Measurements from ENCODE around the gene DEFB126. TPM values are rescaled to one million over a fixed set of nuclear protein-coding genes. Genes with fewer than 3 reads are reported as not detected.
"Not testable (repeated sequence)": the region's sequence is repeated elsewhere in the genome, so short reads cannot be mapped to it uniquely, and the experiment has no call there.

DEFB126 gene, protein sequence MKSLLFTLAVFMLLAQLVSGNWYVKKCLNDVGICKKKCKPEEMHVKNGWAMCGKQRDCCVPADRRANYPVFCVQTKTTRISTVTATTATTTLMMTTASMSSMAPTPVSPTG
- total RNA-seq (not detected), polyA plus RNA-seq (not detected)

DNA sequence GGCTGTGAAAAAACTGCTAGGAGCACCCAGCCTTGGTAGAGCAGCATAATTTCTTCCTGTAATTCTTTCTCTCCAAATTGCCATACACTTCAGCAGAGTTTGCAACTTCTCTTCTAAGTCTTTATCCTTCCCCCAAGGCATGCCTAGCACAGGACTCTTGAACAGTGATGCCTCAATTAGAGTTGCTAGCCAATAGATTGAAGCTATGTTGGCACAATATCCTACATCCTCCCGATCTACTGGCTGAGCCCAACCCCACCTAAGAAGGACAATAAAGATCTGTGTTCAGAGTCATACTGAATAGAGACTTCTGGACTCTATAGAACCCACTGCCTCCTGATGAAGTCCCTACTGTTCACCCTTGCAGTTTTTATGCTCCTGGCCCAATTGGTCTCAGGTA lies at the start of gene DEFB126:
Gene DEFB126 (plus strand): TSS at position 301 of the 400 bp plus-strand sequence. CDS start 39 bp downstream, at position 340.
- no peak for DNase-seq (ENCODE audit: extremely low spot score)
- Histone ChIP-seq H3K4me3 (ENCODE audit: low read depth, low read length) (no peak within 1 kb of the TSS), H3K4me1 (ENCODE audit: insufficient read depth) (no peaks in the 10 kb centered on the region), H3K36me3 (ENCODE audit: insufficient read depth) (no peaks in the 10 kb centered on the region), H3K27ac (ENCODE audit: low read depth) (no peak within 1 kb of the TSS)
- 43% methylated on average over 1 of the region's 1 CpG for WGBS

- Histone ChIP-seq H3K4me3 (ENCODE audit: low read depth, low read length) (no peak overlapping the region), H3K4me1 (ENCODE audit: insufficient read depth) (no peaks in the 10 kb centered on the region), H3K36me3 (ENCODE audit: insufficient read depth) (no peaks in the 10 kb centered on the region), H3K27ac (ENCODE audit: low read depth) (no peak overlapping the region)
- DNase-seq (ENCODE audit: extremely low spot score), result no peak
These were observed 48.7 kb upstream of the DEFB126 start for GRCh38 chr20:93641-94040.

DNA sequence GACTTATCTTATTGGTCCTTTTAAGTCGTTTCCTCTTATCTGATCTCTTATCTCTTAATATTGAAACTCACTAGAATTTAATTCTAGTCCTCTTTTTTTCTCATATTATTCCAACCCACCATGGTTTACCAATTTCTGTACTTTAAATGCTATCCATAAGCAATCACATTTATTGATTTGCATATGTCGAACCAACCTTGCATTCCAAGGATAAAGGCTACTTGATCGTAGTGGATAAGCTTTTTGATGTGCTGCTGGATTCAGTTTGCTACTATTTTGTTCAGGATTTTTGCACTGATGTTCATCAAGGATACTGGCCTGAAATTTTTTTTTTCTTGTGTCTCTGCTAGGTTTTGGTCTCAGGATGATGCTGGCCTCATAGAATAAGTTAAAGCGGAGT lies 47.2 kb upstream of the DEFB126 start:
- H3K4me3 ChIP-seq (ENCODE audit: low read depth, low read length), result no peak overlapping the region
- no peaks in the 10 kb centered on the region for H3K4me1 ChIP-seq (ENCODE audit: insufficient read depth)
- WGBS, result 76% methylated on average over 4 of the region's 4 CpGs
- no peak for DNase-seq (ENCODE audit: extremely low spot score)
- no peak overlapping the region for H3K27ac ChIP-seq (ENCODE audit: low read depth)
- no peaks in the 10 kb centered on the region for H3K36me3 ChIP-seq (ENCODE audit: insufficient read depth)

DNA sequence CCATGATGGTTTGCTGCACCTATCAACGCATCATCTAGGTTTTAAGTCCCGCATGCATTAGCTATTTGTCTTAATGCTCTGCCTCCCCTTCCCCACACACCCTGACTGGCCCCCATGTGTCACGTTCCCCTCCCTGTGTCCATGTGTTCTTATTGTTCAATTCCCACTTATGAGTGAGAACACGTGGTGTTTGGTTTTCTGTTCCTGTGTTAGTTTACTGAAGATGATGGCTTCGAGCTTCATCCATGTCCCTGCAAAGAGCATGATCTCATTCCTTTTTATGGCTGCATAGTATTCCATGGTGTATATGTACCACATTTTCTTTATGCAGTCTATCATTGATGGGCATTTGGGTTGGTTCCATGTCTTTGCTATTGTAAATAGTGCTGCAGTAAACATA lies 44.7 kb upstream of the DEFB126 start:
- 76% methylated on average over 5 of the region's 5 CpGs for WGBS
- H3K4me1 ChIP-seq (ENCODE audit: insufficient read depth); H3K27ac ChIP-seq (ENCODE audit: low read depth); H3K36me3 ChIP-seq (ENCODE audit: insufficient read depth); DNase-seq (ENCODE audit: extremely low spot score); H3K4me3 ChIP-seq (ENCODE audit: low read depth, low read length): not testable (repeated sequence)

DNA sequence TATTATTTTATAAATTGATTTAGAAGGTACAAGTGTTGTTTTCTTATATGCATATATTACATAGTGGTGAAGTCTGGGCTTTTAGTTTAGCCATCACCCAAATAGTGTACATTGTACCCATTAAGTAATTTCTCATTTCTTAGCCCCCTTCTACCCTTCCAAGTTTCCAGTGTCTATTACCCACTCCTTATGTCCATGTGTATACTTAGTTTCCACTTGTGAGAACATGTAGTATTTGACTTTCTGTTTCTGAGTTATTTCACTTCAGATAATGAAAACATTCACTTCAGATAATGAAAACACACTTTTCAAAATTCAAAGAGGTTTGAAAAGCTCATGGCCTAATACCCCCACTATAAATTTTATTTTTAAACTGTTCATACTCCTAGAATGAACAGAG lies 40.4 kb upstream of the DEFB126 start:
- no peaks in the 10 kb centered on the region for H3K36me3 ChIP-seq (ENCODE audit: insufficient read depth)
- no peaks in the 10 kb centered on the region for H3K4me1 ChIP-seq (ENCODE audit: insufficient read depth)
- H3K27ac ChIP-seq (ENCODE audit: low read depth), result no peak overlapping the region
- H3K4me3 ChIP-seq (ENCODE audit: low read depth, low read length), result no peak overlapping the region
- no peak for DNase-seq (ENCODE audit: extremely low spot score)

DNA sequence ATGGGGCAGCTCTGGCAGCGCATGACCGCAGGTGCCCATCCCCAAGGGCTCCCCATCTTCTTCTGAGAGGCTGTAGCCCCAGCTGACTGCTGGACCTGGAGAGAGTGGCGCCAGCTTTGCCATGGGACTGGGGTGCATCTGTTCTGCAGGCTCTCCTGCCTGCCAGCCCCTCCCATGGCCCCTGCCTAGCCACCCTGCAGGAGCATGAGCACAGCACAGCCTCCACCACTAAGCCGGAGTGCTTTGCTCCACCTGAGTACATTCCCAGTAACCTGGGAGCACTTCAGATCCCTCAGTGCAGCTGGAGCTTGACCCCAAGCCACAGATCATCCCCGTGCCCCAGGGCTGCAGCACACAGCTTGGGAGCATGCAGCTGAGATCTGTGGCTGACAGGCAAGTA lies 38.9 kb upstream of the DEFB126 start:
- H3K27ac ChIP-seq (ENCODE audit: low read depth), result no peak overlapping the region
- no peak for DNase-seq (ENCODE audit: extremely low spot score)
- no peak overlapping the region for H3K4me3 ChIP-seq (ENCODE audit: low read depth, low read length)
- no peaks in the 10 kb centered on the region for H3K4me1 ChIP-seq (ENCODE audit: insufficient read depth)
- WGBS, result 83% methylated on average over 5 of the region's 5 CpGs
- H3K36me3 ChIP-seq (ENCODE audit: insufficient read depth), result no peaks in the 10 kb centered on the region

DNA sequence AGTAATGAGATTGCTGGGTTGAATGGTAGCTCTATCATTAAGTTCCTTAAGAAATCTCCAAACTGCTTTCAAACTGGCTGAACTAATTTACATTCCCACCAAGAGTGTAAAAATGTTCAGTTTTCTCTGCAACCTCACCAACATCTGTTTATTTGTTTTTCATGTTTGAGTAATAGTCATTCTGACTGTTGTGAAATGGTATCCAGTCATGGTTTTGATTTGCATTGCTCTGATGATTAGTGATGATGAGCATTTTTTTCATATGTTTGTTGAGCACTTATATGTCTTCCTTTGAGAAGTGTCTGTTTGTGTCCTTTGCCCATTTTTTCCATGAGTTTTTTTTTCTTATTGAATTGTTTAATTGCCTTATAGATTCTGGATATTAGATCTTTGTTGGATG lies 30.0 kb upstream of the DEFB126 start:
- no peak overlapping the region for H3K27ac ChIP-seq (ENCODE audit: low read depth)
- no peak for DNase-seq (ENCODE audit: extremely low spot score)
- no peak overlapping the region for H3K4me3 ChIP-seq (ENCODE audit: low read depth, low read length)
- H3K36me3 ChIP-seq (ENCODE audit: insufficient read depth), result no peaks in the 10 kb centered on the region
- H3K4me1 ChIP-seq (ENCODE audit: insufficient read depth), result no peaks in the 10 kb centered on the region

- Histone ChIP-seq H3K4me3 (ENCODE audit: low read depth, low read length) (no peak overlapping the region), H3K36me3 (ENCODE audit: insufficient read depth) (no peaks in the 10 kb centered on the region), H3K27ac (ENCODE audit: low read depth) (no peak overlapping the region), H3K4me1 (ENCODE audit: insufficient read depth) (no peaks in the 10 kb centered on the region)
- no peak for DNase-seq (ENCODE audit: extremely low spot score)
These were observed 24.9 kb upstream of the DEFB126 start for GRCh38 chr20:117518-117917.

DNA sequence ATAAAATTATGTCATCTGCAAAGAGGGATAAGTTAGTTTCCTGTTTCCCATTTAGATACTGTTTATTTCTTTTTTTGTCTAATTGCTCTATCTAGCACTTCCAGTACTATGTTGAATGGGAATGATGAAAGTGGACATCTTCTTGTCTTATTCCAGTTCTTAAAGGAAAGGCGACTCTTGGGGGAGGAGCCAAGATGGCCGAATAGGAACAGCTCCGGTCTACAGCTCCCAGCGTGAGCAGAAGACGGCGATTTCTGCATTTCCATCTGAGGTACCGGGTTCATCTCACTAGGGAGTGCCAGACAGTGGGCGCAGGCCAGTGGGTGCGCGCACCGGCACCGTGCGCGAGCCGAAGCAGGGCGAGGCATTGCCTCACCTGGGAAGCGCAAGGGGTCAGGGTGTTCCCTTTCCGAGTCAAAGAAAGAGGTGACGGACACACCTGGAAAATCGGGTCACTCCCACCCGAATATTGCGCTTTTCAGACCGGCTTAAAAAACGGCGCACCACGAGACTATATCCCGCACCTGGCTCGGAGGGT lies 12.5 kb upstream of the DEFB126 start:
- H3K4me3 ChIP-seq (ENCODE audit: low read depth, low read length); H3K36me3 ChIP-seq (ENCODE audit: insufficient read depth); H3K27ac ChIP-seq (ENCODE audit: low read depth); H3K4me1 ChIP-seq (ENCODE audit: insufficient read depth); DNase-seq (ENCODE audit: extremely low spot score): not testable (repeated sequence)
- WGBS, result 86% methylated on average over 26 of the region's 28 CpGs

- WGBS, result 82% methylated on average over 11 of the region's 11 CpGs
- Histone ChIP-seq H3K27ac (ENCODE audit: low read depth) (no peak overlapping the region), H3K4me1 (ENCODE audit: insufficient read depth) (no peaks in the 10 kb centered on the region), H3K36me3 (ENCODE audit: insufficient read depth) (no peaks in the 10 kb centered on the region), H3K4me3 (ENCODE audit: low read depth, low read length) (no peak overlapping the region)
- no peak for DNase-seq (ENCODE audit: extremely low spot score)
These were observed 4.5 kb upstream of the DEFB126 start for GRCh38 chr20:137668-138490.

DNA sequence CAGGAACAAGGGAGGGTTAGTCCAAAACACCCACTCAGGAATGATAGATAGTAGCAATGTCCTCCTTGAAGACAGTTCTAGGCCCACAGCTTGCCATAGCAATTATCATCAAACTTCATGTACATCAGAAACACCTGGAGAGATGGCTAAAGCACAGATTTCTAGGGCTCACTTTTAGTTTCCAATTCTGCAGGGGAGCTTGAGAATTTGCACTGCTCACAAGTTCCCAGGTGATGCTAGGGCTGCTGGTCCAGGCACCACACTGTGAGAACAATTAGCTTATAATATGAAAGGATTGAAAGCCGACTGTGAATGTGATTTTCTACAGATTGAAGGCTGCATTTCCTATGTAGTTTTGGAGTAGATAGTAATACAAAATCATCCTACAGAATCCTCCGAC lies 3.5 kb downstream of the DEFB126 start:
- H3K4me1 ChIP-seq (ENCODE audit: insufficient read depth), result no peaks in the 10 kb centered on the region
- no peaks in the 10 kb centered on the region for H3K36me3 ChIP-seq (ENCODE audit: insufficient read depth)
- 65% methylated on average over 2 of the region's 2 CpGs for WGBS
- no peak overlapping the region for H3K4me3 ChIP-seq (ENCODE audit: low read depth, low read length)
- no peak overlapping the region for H3K27ac ChIP-seq (ENCODE audit: low read depth)
- no peak for DNase-seq (ENCODE audit: extremely low spot score)

GRCh38 chr20:152131-152530 lies 9.7 kb downstream of the DEFB126 start:
- Histone ChIP-seq H3K27ac (ENCODE audit: low read depth) (no peak overlapping the region), H3K36me3 (ENCODE audit: insufficient read depth) (no peaks in the 10 kb centered on the region), H3K4me3 (ENCODE audit: low read depth, low read length) (no peak overlapping the region), H3K4me1 (ENCODE audit: insufficient read depth) (no peaks in the 10 kb centered on the region)
- 85% methylated on average over 1 of the region's 1 CpG for WGBS
- no peak for DNase-seq (ENCODE audit: extremely low spot score)

- Histone ChIP-seq H3K36me3 (ENCODE audit: insufficient read depth) (no peaks in the 10 kb centered on the region), H3K4me3 (ENCODE audit: low read depth, low read length) (no peak within 1 kb of the TSS), H3K4me1 (ENCODE audit: insufficient read depth) (no peaks in the 10 kb centered on the region), H3K27ac (ENCODE audit: low read depth) (no peak within 1 kb of the TSS)
- 86% methylated on average over 5 of the region's 5 CpGs for WGBS
- no peak for DNase-seq (ENCODE audit: extremely low spot score)
These were observed 14.8 kb downstream of the DEFB126 start, which contains the start of gene DEFB127 for GRCh38 chr20:157154-157553. TSS of gene DEFB127 (plus strand) at chr20:157454. CDS start at chr20:157545, 91 bp downstream.

DNA sequence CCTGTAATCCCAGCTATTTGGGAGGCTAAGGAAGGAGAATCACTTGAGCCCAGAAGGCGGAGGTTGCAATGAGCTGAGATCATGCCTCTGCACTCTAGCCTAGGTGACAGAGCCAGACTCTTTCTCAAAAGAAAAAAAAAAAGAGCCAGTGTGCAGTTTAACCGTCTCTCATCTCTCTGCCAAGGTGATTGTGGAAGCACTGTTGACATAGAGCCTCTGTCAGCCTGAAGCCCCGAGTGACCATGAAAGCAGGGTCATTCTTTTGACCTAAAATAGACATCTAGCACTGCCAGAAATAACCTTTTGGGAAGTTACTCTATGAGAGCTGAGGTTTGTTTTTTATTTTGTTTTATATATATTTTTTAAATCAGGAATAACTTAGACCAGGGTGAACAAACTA lies 22.2 kb downstream of the DEFB126 start:
- Histone ChIP-seq H3K4me3 (ENCODE audit: low read depth, low read length) (no peak overlapping the region), H3K4me1 (ENCODE audit: insufficient read depth) (no peaks in the 10 kb centered on the region), H3K27ac (ENCODE audit: low read depth) (no peak overlapping the region), H3K36me3 (ENCODE audit: insufficient read depth) (no peaks in the 10 kb centered on the region)
- 49% methylated on average over 3 of the region's 3 CpGs for WGBS
- no peak for DNase-seq (ENCODE audit: extremely low spot score)

All from urinary bladder (tissue), 4 donors.